ENCODE data around the gene LRCH3.

DNA sequence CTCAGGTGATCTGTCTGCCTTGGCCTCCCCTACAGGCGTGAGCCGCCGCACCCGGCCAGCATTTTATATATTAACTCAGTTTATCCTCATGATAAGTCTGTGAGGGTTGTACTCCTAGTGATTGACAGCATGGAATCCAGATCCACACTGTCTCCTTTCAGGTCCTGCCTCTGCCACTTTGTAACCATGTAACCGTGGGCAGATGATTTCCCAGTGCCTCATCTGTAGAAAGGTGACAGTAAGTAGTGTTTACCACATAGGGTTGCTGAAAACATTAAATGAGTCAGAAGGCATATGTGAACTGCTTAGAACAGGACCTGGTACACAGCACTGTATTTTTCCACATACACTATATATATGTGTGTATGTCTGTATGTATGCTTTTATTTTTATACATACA, 38.9 kb upstream of the LRCH3 start:
- TF ChIP-seq POLR2A (IDR thresholded peaks at IDR 0.05), result no peak
- TF ChIP-seq, protein P1, sequence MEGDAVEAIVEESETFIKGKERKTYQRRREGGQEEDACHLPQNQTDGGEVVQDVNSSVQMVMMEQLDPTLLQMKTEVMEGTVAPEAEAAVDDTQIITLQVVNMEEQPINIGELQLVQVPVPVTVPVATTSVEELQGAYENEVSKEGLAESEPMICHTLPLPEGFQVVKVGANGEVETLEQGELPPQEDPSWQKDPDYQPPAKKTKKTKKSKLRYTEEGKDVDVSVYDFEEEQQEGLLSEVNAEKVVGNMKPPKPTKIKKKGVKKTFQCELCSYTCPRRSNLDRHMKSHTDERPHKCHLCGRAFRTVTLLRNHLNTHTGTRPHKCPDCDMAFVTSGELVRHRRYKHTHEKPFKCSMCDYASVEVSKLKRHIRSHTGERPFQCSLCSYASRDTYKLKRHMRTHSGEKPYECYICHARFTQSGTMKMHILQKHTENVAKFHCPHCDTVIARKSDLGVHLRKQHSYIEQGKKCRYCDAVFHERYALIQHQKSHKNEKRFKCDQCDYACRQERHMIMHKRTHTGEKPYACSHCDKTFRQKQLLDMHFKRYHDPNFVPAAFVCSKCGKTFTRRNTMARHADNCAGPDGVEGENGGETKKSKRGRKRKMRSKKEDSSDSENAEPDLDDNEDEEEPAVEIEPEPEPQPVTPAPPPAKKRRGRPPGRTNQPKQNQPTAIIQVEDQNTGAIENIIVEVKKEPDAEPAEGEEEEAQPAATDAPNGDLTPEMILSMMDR (IDR thresholded peaks at IDR 0.05), result no peak
